ENCODE results near the gene RECK. TPM values are rescaled to one million over a fixed set of nuclear protein-coding genes. Genes with fewer than 3 reads are reported as not detected.
"Not testable (repeated sequence)": the region's sequence is repeated elsewhere in the genome, so short reads cannot be mapped to it uniquely, and the experiment has no call there.

RECK gene
- total RNA-seq, 1 experiment from 2014 or later, result 11.7 TPM

GRCh38 chr9:36064448-36065037, 27.8 kb downstream of the RECK start:
- Histone ChIP-seq H3K27me3 (ENCODE audit: control insufficient read depth, insufficient read depth, low read length) (no peaks in the 10 kb centered on the region), H3K4me3 (ENCODE audit: insufficient read depth, low read depth, low read length) (no peak overlapping the region), H3K36me3 (replicated peaks; ENCODE audit: control insufficient read depth, insufficient read depth, low read length) (peaks cover 7% of the 10 kb centered on the region)
- DNase-seq, result no peak

GRCh38 chr9:36074055-36074454, 37.3 kb downstream of the RECK start:
- Histone ChIP-seq H3K27me3 (ENCODE audit: control insufficient read depth, insufficient read depth, low read length) (no peaks in the 10 kb centered on the region), H3K36me3 (replicated peaks; ENCODE audit: control insufficient read depth, insufficient read depth, low read length) (no peaks in the 10 kb centered on the region), H3K4me3 (ENCODE audit: insufficient read depth, low read depth, low read length) (no peak overlapping the region)
- DNase-seq, result no peak

- Histone ChIP-seq H3K27me3 (ENCODE audit: control insufficient read depth, insufficient read depth, low read length) (no peaks in the 10 kb centered on the region), H3K4me3 (ENCODE audit: insufficient read depth, low read depth, low read length) (no peak overlapping the region), H3K36me3 (replicated peaks; ENCODE audit: control insufficient read depth, insufficient read depth, low read length) (no peaks in the 10 kb centered on the region)
- DNase-seq, result no peak
Observed at GRCh38 chr9:36074870-36075532, 38.3 kb downstream of the RECK start.

GRCh38 chr9:36078051-36078450, 41.3 kb downstream of the RECK start:
- DNase-seq, result no peak
- H3K36me3 ChIP-seq (replicated peaks; ENCODE audit: control insufficient read depth, insufficient read depth, low read length), result no peaks in the 10 kb centered on the region
- no peak overlapping the region for H3K4me3 ChIP-seq (ENCODE audit: insufficient read depth, low read depth, low read length)
- H3K27me3 ChIP-seq (ENCODE audit: control insufficient read depth, insufficient read depth, low read length), result no peaks in the 10 kb centered on the region

GRCh38 chr9:36080519-36080918, 43.8 kb downstream of the RECK start:
- DNase-seq, result no peak
- no peak overlapping the region for H3K4me3 ChIP-seq (ENCODE audit: insufficient read depth, low read depth, low read length)
- H3K36me3 ChIP-seq (replicated peaks; ENCODE audit: control insufficient read depth, insufficient read depth, low read length), result no peaks in the 10 kb centered on the region
- H3K27me3 ChIP-seq (ENCODE audit: control insufficient read depth, insufficient read depth, low read length), result no peaks in the 10 kb centered on the region

GRCh38 chr9:36082931-36083330, 46.2 kb downstream of the RECK start:
- no peaks in the 10 kb centered on the region for H3K27me3 ChIP-seq (ENCODE audit: control insufficient read depth, insufficient read depth, low read length)
- no peak for DNase-seq
- no peaks in the 10 kb centered on the region for H3K36me3 ChIP-seq (replicated peaks; ENCODE audit: control insufficient read depth, insufficient read depth, low read length)
- H3K4me3 ChIP-seq (ENCODE audit: insufficient read depth, low read depth, low read length), result no peak overlapping the region

- Histone ChIP-seq H3K27me3 (ENCODE audit: control insufficient read depth, insufficient read depth, low read length) (no peaks in the 10 kb centered on the region), H3K36me3 (replicated peaks; ENCODE audit: control insufficient read depth, insufficient read depth, low read length) (no peaks in the 10 kb centered on the region), H3K4me3 (ENCODE audit: insufficient read depth, low read depth, low read length) (no peak overlapping the region)
- DNase-seq, result no peak
Observed at GRCh38 chr9:36086442-36086841, 49.7 kb downstream of the RECK start.

GRCh38 chr9:36087054-36087453, 50.3 kb downstream of the RECK start:
- H3K27me3 ChIP-seq (ENCODE audit: control insufficient read depth, insufficient read depth, low read length); H3K4me3 ChIP-seq (ENCODE audit: insufficient read depth, low read depth, low read length); H3K36me3 ChIP-seq (replicated peaks; ENCODE audit: control insufficient read depth, insufficient read depth, low read length); DNase-seq: not testable (repeated sequence)

GRCh38 chr9:36088020-36088419, 51.3 kb downstream of the RECK start:
- H3K27me3 ChIP-seq (ENCODE audit: control insufficient read depth, insufficient read depth, low read length), result no peaks in the 10 kb centered on the region

GRCh38 chr9:36091026-36091953, 54.6 kb downstream of the RECK start:
- Histone ChIP-seq H3K4me3 (ENCODE audit: insufficient read depth, low read depth, low read length) (no peak overlapping the region), H3K27me3 (ENCODE audit: control insufficient read depth, insufficient read depth, low read length) (no peaks in the 10 kb centered on the region), H3K36me3 (replicated peaks; ENCODE audit: control insufficient read depth, insufficient read depth, low read length) (no peaks in the 10 kb centered on the region)
- DNase-seq, result no peak

More at GRCh38 chr9:36088020-36088419, 51.3 kb downstream of the RECK start:
- H3K4me3 ChIP-seq (ENCODE audit: insufficient read depth, low read depth, low read length), result no peak overlapping the region
- DNase-seq, result no peak
- no peaks in the 10 kb centered on the region for H3K36me3 ChIP-seq (replicated peaks; ENCODE audit: control insufficient read depth, insufficient read depth, low read length)

- DNase-seq, result no peak
- Histone ChIP-seq H3K4me3 (ENCODE audit: insufficient read depth, low read depth, low read length) (no peak overlapping the region), H3K27me3 (ENCODE audit: control insufficient read depth, insufficient read depth, low read length) (no peaks in the 10 kb centered on the region), H3K36me3 (replicated peaks; ENCODE audit: control insufficient read depth, insufficient read depth, low read length) (no peaks in the 10 kb centered on the region)
Observed at GRCh38 chr9:36092014-36092413, 55.3 kb downstream of the RECK start.

GRCh38 chr9:36092509-36093215, 55.9 kb downstream of the RECK start:
- H3K36me3 ChIP-seq (replicated peaks; ENCODE audit: control insufficient read depth, insufficient read depth, low read length), result no peaks in the 10 kb centered on the region
- no peak overlapping the region for H3K4me3 ChIP-seq (ENCODE audit: insufficient read depth, low read depth, low read length)
- no peak for DNase-seq
- H3K27me3 ChIP-seq (ENCODE audit: control insufficient read depth, insufficient read depth, low read length), result no peaks in the 10 kb centered on the region

- no peaks in the 10 kb centered on the region for H3K27me3 ChIP-seq (ENCODE audit: control insufficient read depth, insufficient read depth, low read length)
- H3K36me3 ChIP-seq (replicated peaks; ENCODE audit: control insufficient read depth, insufficient read depth, low read length), result no peaks in the 10 kb centered on the region
- H3K4me3 ChIP-seq (ENCODE audit: insufficient read depth, low read depth, low read length), result no peak overlapping the region
- DNase-seq, result no peak
Observed at GRCh38 chr9:36093384-36093783, 56.7 kb downstream of the RECK start.

GRCh38 chr9:36099718-36100117, 63.0 kb downstream of the RECK start:
- no peak overlapping the region for H3K4me3 ChIP-seq (ENCODE audit: insufficient read depth, low read depth, low read length)
- no peaks in the 10 kb centered on the region for H3K36me3 ChIP-seq (replicated peaks; ENCODE audit: control insufficient read depth, insufficient read depth, low read length)
- H3K27me3 ChIP-seq (ENCODE audit: control insufficient read depth, insufficient read depth, low read length), result no peaks in the 10 kb centered on the region
- DNase-seq, result no peak
